ENCODE data around the gene NR2F1-AS1. TPM values are rescaled to one million over a fixed set of nuclear protein-coding genes. Genes with fewer than 3 reads are reported as not detected.

The NR2F1-AS1 gene
- total and polyA plus RNA-seq, 2 experiments from 2014 or later = 0.45 to 0.49 TPM

DNA sequence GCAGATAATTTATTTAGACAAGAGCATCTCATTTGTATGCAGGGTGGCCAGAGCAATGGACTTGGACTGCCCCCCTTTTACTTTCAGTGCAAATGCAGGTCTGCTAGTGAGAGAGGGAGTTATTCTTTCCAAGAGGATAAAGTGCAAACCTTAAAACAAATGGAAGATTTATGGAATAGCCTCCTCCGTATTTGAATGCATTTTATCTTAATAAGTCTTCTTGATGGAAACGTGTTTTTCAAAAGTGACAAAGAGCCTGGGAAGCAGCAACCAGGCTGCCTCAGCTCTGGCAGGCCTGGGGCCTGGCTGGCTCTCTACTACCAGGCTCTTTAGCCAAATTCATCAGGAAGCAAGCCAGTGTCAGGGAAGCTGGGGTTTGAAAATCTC lies 8.8 kb upstream of the NR2F1-AS1 start:
- no peak overlapping the region for H3K27ac ChIP-seq
- H3K9me3 ChIP-seq (ENCODE audit: low read depth) = no peaks in the 10 kb centered on the region
- TF ChIP-seq, protein P1, sequence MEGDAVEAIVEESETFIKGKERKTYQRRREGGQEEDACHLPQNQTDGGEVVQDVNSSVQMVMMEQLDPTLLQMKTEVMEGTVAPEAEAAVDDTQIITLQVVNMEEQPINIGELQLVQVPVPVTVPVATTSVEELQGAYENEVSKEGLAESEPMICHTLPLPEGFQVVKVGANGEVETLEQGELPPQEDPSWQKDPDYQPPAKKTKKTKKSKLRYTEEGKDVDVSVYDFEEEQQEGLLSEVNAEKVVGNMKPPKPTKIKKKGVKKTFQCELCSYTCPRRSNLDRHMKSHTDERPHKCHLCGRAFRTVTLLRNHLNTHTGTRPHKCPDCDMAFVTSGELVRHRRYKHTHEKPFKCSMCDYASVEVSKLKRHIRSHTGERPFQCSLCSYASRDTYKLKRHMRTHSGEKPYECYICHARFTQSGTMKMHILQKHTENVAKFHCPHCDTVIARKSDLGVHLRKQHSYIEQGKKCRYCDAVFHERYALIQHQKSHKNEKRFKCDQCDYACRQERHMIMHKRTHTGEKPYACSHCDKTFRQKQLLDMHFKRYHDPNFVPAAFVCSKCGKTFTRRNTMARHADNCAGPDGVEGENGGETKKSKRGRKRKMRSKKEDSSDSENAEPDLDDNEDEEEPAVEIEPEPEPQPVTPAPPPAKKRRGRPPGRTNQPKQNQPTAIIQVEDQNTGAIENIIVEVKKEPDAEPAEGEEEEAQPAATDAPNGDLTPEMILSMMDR (IDR thresholded peaks at IDR 0.05; ENCODE audit: low read depth, low read length) = no peak
- H3K4me1 ChIP-seq (ENCODE audit: low read depth) = no peaks in the 10 kb centered on the region
- H3K36me3 ChIP-seq = no peaks in the 10 kb centered on the region
- DNase-seq (ENCODE audit: low read depth in 1 of 2, low spot score in 1 of 2) = no peak
- no peak overlapping the region for H3K4me3 ChIP-seq
- peaks cover 100% of the 10 kb centered on the region for H3K27me3 ChIP-seq

DNA sequence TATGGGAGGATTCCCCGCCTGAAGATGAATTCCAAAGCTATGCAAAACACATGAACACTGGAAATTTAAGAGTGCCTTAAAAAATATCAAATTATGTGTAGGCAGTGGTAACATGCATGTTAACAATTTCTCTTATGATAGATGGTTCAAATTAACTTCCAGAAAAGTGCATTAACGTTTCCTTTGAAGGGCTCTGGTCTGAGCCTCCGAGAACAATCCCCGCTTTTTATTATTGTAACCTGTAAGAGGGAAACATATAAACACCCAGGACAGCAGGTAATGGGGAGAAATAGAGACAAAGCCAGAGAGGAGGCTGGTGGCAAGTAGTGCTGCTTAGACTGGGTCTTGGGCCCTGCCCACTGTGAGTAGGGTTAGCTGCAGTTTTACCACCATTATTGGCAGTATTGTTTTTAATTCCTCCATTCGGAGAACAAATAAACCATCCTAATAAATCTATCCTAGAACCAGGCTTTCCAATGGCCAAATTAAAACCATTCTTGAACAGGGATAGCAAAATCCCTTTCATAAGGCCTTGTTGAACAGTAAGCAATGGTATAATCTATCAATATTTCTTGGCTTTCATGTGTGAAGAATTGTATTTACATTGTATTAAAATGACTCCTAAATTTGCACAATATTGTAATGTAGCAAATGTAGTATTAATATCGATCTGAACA lies 8.3 kb upstream of the NR2F1-AS1 start:
- Histone ChIP-seq H3K9me3 (ENCODE audit: low read depth) (no peaks in the 10 kb centered on the region), H3K27ac (no peak overlapping the region), H3K4me1 (ENCODE audit: low read depth) (no peaks in the 10 kb centered on the region), H3K36me3 (no peaks in the 10 kb centered on the region), H3K4me3 (no peak overlapping the region), H3K27me3 (peaks cover 100% of the 10 kb centered on the region)
- TF ChIP-seq, protein P1 (IDR thresholded peaks at IDR 0.05; ENCODE audit: low read depth, low read length) = no peak
- no peak for DNase-seq (ENCODE audit: low read depth in 1 of 2, low spot score in 1 of 2)

- Histone ChIP-seq H3K4me3 (no peak overlapping the region), H3K27ac (no peak overlapping the region), H3K4me1 (ENCODE audit: low read depth) (peaks cover 2% of the 10 kb centered on the region), H3K27me3 (peaks cover 100% of the 10 kb centered on the region), H3K36me3 (no peaks in the 10 kb centered on the region), H3K9me3 (ENCODE audit: low read depth) (no peaks in the 10 kb centered on the region)
- TF ChIP-seq, protein P1 (IDR thresholded peaks at IDR 0.05; ENCODE audit: low read depth, low read length) = no peak
- DNase-seq (ENCODE audit: low read depth in 1 of 2, low spot score in 1 of 2) = peak in 1 of 2 donors; percentile 48
These were observed 7.5 kb upstream of the NR2F1-AS1 start for GRCh38 chr5:93588352-93589151.

- Histone ChIP-seq H3K4me1 (ENCODE audit: low read depth) (peaks cover 6% of the 10 kb centered on the region), H3K4me3 (no peak overlapping the region), H3K27ac (no peak overlapping the region), H3K9me3 (ENCODE audit: low read depth) (no peaks in the 10 kb centered on the region), H3K36me3 (no peaks in the 10 kb centered on the region), H3K27me3 (peaks cover 100% of the 10 kb centered on the region)
- TF ChIP-seq, protein P1 (IDR thresholded peaks at IDR 0.05; ENCODE audit: low read depth, low read length) = no peak
- DNase-seq (ENCODE audit: low read depth in 1 of 2, low spot score in 1 of 2) = peak in 1 of 2 donors; percentile 55
These were observed 6.8 kb upstream of the NR2F1-AS1 start for GRCh38 chr5:93587597-93588351.

DNA sequence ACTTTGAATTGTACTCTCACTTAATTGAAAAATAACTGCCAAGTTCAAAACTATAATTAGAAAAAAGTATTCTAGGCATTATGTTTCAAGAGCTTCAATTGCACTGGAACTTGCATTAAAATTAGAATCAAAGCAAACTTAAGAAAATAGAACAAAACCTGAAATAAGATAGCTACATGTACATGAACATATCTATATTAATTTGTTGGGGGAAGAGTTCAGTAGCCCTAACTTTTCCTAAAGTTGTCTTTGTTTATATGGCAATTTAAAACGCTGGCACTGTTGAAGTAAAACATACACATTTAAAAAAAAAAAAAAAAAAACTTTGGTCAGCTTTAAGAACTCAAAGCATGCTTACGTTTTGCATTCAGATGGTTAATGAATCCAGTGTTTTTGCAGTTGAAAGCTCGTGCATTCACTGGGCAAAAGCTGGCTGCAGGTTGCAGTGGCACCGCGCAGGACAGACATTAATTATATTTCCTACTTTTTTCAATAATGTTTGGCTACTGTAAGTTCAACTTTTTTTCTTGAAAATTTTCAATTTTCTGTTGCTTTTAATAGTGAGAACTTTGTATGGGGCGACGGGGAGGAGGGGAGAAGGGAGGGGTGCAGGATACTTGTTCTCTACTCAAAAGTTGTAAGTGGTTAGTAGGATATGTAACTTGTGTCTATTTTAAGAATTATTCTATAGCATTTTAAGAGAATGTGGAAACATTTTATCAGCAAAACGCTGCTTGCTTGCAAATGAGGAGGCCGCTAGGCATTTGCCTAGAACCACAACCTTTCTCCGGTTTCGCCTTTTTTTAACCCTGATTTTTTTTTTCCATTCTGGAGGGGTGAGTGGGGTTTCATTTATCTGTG lies 5.9 kb upstream of the NR2F1-AS1 start:
- H3K4me1 ChIP-seq (ENCODE audit: low read depth) = peaks cover 6% of the 10 kb centered on the region
- H3K4me3 ChIP-seq = no peak overlapping the region
- H3K36me3 ChIP-seq = no peaks in the 10 kb centered on the region
- DNase-seq (ENCODE audit: low read depth in 1 of 2, low spot score in 1 of 2) = peak in 1 of 2 donors; percentile 43
- H3K27ac ChIP-seq = no peak overlapping the region
- TF ChIP-seq, protein P1 (IDR thresholded peaks at IDR 0.05; ENCODE audit: low read depth, low read length) = no peak
- H3K27me3 ChIP-seq = peaks cover 100% of the 10 kb centered on the region
- H3K9me3 ChIP-seq (ENCODE audit: low read depth) = no peaks in the 10 kb centered on the region

All from cardiac muscle cell (in vitro differentiated cells and primary cell).